Subcutaneous abdominal adipose tissue (tissue), 5 donors: Measurements from ENCODE around the gene PHACTR2.
"Not testable (repeated sequence)": the region's sequence is repeated elsewhere in the genome, so short reads cannot be mapped to it uniquely, and the experiment has no call there.

Source experiments
- H3K27ac ChIP-seq: one replicate; pipeline ENCODE4 v1.7.0; 2013; ENCODE audit warnings: low read depth, mild to moderate bottlenecking, inconsistent platforms, low read length, moderate library complexity
- H3K27me3 ChIP-seq, 5 donors: one replicate each; pipeline ENCODE4 v1.7.0; 2013; ENCODE audit warnings: low read length in 5 of 5, inconsistent platforms in 1 of 5; ENCODE audit not compliant: control insufficient read depth in 5 of 5, insufficient read depth in 4 of 5
- H3K36me3 ChIP-seq, 5 donors: one replicate each; pipeline ENCODE4 v1.7.0; 2013; ENCODE audit warnings: low read length in 5 of 5; ENCODE audit not compliant: control insufficient read depth in 5 of 5, insufficient read depth in 5 of 5
- H3K4me1 ChIP-seq, 5 donors: one replicate each; pipeline ENCODE4 v1.7.0; 2013; ENCODE audit warnings: low read length in 5 of 5, mild to moderate bottlenecking in 3 of 5, moderate library complexity in 1 of 5; ENCODE audit not compliant: control insufficient read depth in 5 of 5, insufficient read depth in 5 of 5
- H3K4me3 ChIP-seq, 5 donors: one replicate each; pipeline ENCODE4 v1.7.0; 2013; ENCODE audit warnings: low read length in 5 of 5, low read depth in 1 of 5
- H3K9ac ChIP-seq, 5 donors: one replicate each; pipeline ENCODE4 v1.7.0; 2013; ENCODE audit warnings: low read length in 5 of 5, mild to moderate bottlenecking in 4 of 5, moderate library complexity in 3 of 5
- H3K9me3 ChIP-seq, 5 donors: one replicate each; pipeline ENCODE4 v1.7.0; 2013; ENCODE audit warnings: low read length in 5 of 5; ENCODE audit not compliant: control insufficient read depth in 5 of 5
- donor health status: healthy.
- donor health status: healthy.
- donor health status: healthy.
- donor health status: healthy.
- donor health status: healthy.

PHACTR2 gene

GRCh38 chr6:143792402-143793279 lies 114.9 kb downstream of the PHACTR2 start:
- H3K36me3 ChIP-seq: peaks cover 18 to 31% (median 27%) of the 10 kb centered on the region in 5 donors
- no peaks in the 10 kb centered on the region for H3K4me1 ChIP-seq
- peaks cover 0 to 7% (median 6%) of the 10 kb centered on the region in 5 donors for H3K9me3 ChIP-seq
- no peak overlapping the region for H3K4me3 ChIP-seq
- H3K9ac ChIP-seq: no peak overlapping the region
- no peak overlapping the region for H3K27ac ChIP-seq
- H3K27me3 ChIP-seq: no peaks in the 10 kb centered on the region

GRCh38 chr6:143793280-143793619 lies 115.5 kb downstream of the PHACTR2 start:
- H3K9ac ChIP-seq: no peak overlapping the region
- no peak overlapping the region for H3K4me3 ChIP-seq
- peaks cover 0 to 7% (median 6%) of the 10 kb centered on the region in 5 donors for H3K9me3 ChIP-seq
- H3K36me3 ChIP-seq: peaks cover 18 to 31% (median 27%) of the 10 kb centered on the region in 5 donors
- no peaks in the 10 kb centered on the region for H3K27me3 ChIP-seq
- no peak overlapping the region for H3K27ac ChIP-seq
- no peaks in the 10 kb centered on the region for H3K4me1 ChIP-seq

GRCh38 chr6:143796551-143796950 lies 118.8 kb downstream of the PHACTR2 start:
- H3K27me3 ChIP-seq, H3K9ac ChIP-seq, H3K4me3 ChIP-seq, H3K4me1 ChIP-seq, H3K27ac ChIP-seq: not testable (repeated sequence)
- Histone ChIP-seq H3K36me3 (peaks cover 0 to 12% (median 9%) of the 10 kb centered on the region in 5 donors), H3K9me3 (peaks cover 0 to 11% (median 6%) of the 10 kb centered on the region in 5 donors)

GRCh38 chr6:143798487-143798886 lies 120.7 kb downstream of the PHACTR2 start:
- not testable (repeated sequence) for H3K9ac ChIP-seq, H3K4me1 ChIP-seq, H3K27ac ChIP-seq, H3K4me3 ChIP-seq, H3K27me3 ChIP-seq, H3K9me3 ChIP-seq, H3K36me3 ChIP-seq

GRCh38 chr6:143802833-143803565 lies 125.2 kb downstream of the PHACTR2 start:
- no peak overlapping the region for H3K4me3 ChIP-seq
- H3K27me3 ChIP-seq: no peaks in the 10 kb centered on the region
- peaks cover 0 to 4% (median 0%) of the 10 kb centered on the region in 5 donors for H3K9me3 ChIP-seq
- H3K4me1 ChIP-seq: peaks cover 0 to 5% (median 0%) of the 10 kb centered on the region in 5 donors
- H3K27ac ChIP-seq: no peak overlapping the region
- H3K36me3 ChIP-seq: peaks cover 0 to 12% (median 9%) of the 10 kb centered on the region in 5 donors
- H3K9ac ChIP-seq: no peak overlapping the region

GRCh38 chr6:143803769-143804568 lies 126.2 kb downstream of the PHACTR2 start:
- H3K9ac ChIP-seq: no peak overlapping the region
- peaks cover 0 to 4% (median 0%) of the 10 kb centered on the region in 5 donors for H3K9me3 ChIP-seq
- peaks cover 0 to 5% (median 0%) of the 10 kb centered on the region in 5 donors for H3K4me1 ChIP-seq
- no peak overlapping the region for H3K27ac ChIP-seq
- no peak overlapping the region for H3K4me3 ChIP-seq
- no peaks in the 10 kb centered on the region for H3K27me3 ChIP-seq
- H3K36me3 ChIP-seq: peaks cover 0 to 15% (median 11%) of the 10 kb centered on the region in 5 donors

GRCh38 chr6:143804835-143805239 lies 127.1 kb downstream of the PHACTR2 start:
- H3K4me1 ChIP-seq: peaks cover 0 to 8% (median 2%) of the 10 kb centered on the region in 5 donors
- no peak overlapping the region for H3K27ac ChIP-seq

GRCh38 chr6:143806282-143807102 lies 128.7 kb downstream of the PHACTR2 start:
- H3K27me3 ChIP-seq: no peaks in the 10 kb centered on the region
- peaks cover 0 to 11% (median 5%) of the 10 kb centered on the region in 5 donors for H3K4me1 ChIP-seq
- H3K4me3 ChIP-seq: no peak overlapping the region
- H3K36me3 ChIP-seq: peaks cover 0 to 13% (median 11%) of the 10 kb centered on the region in 5 donors
- H3K9me3 ChIP-seq: no peaks in the 10 kb centered on the region
- no peak overlapping the region for H3K27ac ChIP-seq
- no peak overlapping the region for H3K9ac ChIP-seq

More at GRCh38 chr6:143804835-143805239, 127.1 kb downstream of the PHACTR2 start:
- Histone ChIP-seq H3K27me3 (no peaks in the 10 kb centered on the region), H3K4me3 (no peak overlapping the region), H3K36me3 (peaks cover 0 to 15% (median 11%) of the 10 kb centered on the region in 5 donors), H3K9ac (no peak overlapping the region), H3K9me3 (no peaks in the 10 kb centered on the region)

GRCh38 chr6:143807103-143807772 lies 129.5 kb downstream of the PHACTR2 start:
- no peaks in the 10 kb centered on the region for H3K9me3 ChIP-seq
- no peaks in the 10 kb centered on the region for H3K27me3 ChIP-seq
- H3K27ac ChIP-seq: no peak overlapping the region
- H3K36me3 ChIP-seq: peaks cover 0 to 13% (median 8%) of the 10 kb centered on the region in 5 donors
- H3K4me3 ChIP-seq: no peak overlapping the region
- no peak overlapping the region for H3K9ac ChIP-seq
- peaks cover 0 to 11% (median 5%) of the 10 kb centered on the region in 5 donors for H3K4me1 ChIP-seq
